K562 (cell line): ENCODE data around the gene POLR1B. TPM values are rescaled to one million over a fixed set of nuclear protein-coding genes. Genes with fewer than 3 reads are reported as not detected.

Experiments used
- ATAC-seq: fragments of 200-7000 bp; cut with Tn5 transposase; 3 replicates; pipeline ENCODE4 v1.9.1; 2020; ENCODE audit warnings: moderate library complexity
- BruUV-seq: library from RNA; stranded (reverse); fragments of 400-500 nt; replicated peaks from 2 replicates; lab custom pipeline; 2021; lab: Mats Ljungman, UMichigan
- CTCF ChIA-PET: fragments of 300-600 bp; formaldehyde crosslinking; extraction: SDS; loops from one replicate; lab custom pipeline; 2021; ENCODE audit warnings: low intra/inter-chr PET ratio; lab: Yijun Ruan, JAX
- POLR2A ChIA-PET: fragments of 300-600, 350-650 bp; sonication (Branson Sonifier 250); formaldehyde crosslinking; extraction: SDS; loops from one replicate; lab custom pipeline; 2021; ENCODE audit warnings: antibody characterized with exemption, inconsistent platforms; lab: Yijun Ruan, JAX
- DNase-seq, 4 experiments: peaks; one replicate each; pipeline versions ENCODE4 v3.0.0 to v3.0.0-alpha.2; 2011 to 2018; ENCODE audit warnings: low spot score in 3 of 4, mixed read lengths in 3 of 4; ENCODE audit errors: extremely low read depth in 1 of 4
- FAIRE-seq: peaks from 2 replicates; lab custom pipeline; 2011; peaks lifted over from hg19 to GRCh38; lab: Jason Lieb, UNC
- H2AFZ ChIP-seq: 2 replicates; pipeline ENCODE4 v1.6.0; 2011; ENCODE audit warnings: low read depth, low read length, control low read depth, inconsistent platforms
- H3K27ac ChIP-seq: fragments of 200-600 bp; 3 replicates; pipeline ENCODE4 v1.8.0; 2011; ENCODE audit warnings: low read depth, mild to moderate bottlenecking, control low read depth, inconsistent platforms, low read length, moderate library complexity, mixed read lengths; ENCODE audit errors: extremely low read depth
- H3K27me3 ChIP-seq, 2 experiments: fragments of 300-600 bp in 1 of 2; 2 replicates in 1 of 2; 3 replicates in 1 of 2; pipeline versions ENCODE4 v1.6.0 to v1.8.0; 2011; ENCODE audit warnings: inconsistent platforms in 2 of 2, low read length in 2 of 2, mild to moderate bottlenecking in 1 of 2, mixed read lengths in 1 of 2, moderate library complexity in 1 of 2; ENCODE audit not compliant: control insufficient read depth in 2 of 2, insufficient read depth in 2 of 2
- H3K36me3 ChIP-seq: fragments of 300-600 bp; 3 replicates; pipeline ENCODE4 v1.8.0; 2011; ENCODE audit warnings: mild to moderate bottlenecking, low read length, inconsistent platforms; ENCODE audit not compliant: control insufficient read depth, insufficient read depth
- H3K4me1 ChIP-seq, 2 experiments: fragments of 200-600 bp in 1 of 2; replicated peaks in 1 of 2; 2 replicates in 1 of 2; 3 replicates in 1 of 2; pipeline versions ENCODE4 v1.5.1 to v1.8.0; 2011; ENCODE audit warnings: inconsistent platforms in 2 of 2, low read length in 2 of 2, mild to moderate bottlenecking in 1 of 2, mixed read lengths in 1 of 2, moderate library complexity in 1 of 2; ENCODE audit not compliant: control insufficient read depth in 2 of 2, insufficient read depth in 2 of 2
- H3K4me2 ChIP-seq: 2 replicates; pipeline ENCODE4 v1.6.1; 2011; ENCODE audit warnings: low read length, control low read depth, inconsistent platforms, mixed read lengths; ENCODE audit not compliant: insufficient read depth
- H3K4me3 ChIP-seq: fragments of 200-600 bp; sonication (generic), shearing (Covaris generic); 2 replicates; pipeline ENCODE4 v1.5.1; 2016; ENCODE audit warnings: control low read depth, inconsistent platforms
- H3K79me2 ChIP-seq: fragments of 200-600 bp; 3 replicates; pipeline ENCODE4 v1.8.0; 2011; ENCODE audit warnings: low read length, inconsistent platforms; ENCODE audit not compliant: control insufficient read depth, insufficient read depth
- H3K9ac ChIP-seq, 2 experiments: 2 replicates each; pipeline versions ENCODE4 v1.6.0 to v1.6.1; 2011; ENCODE audit warnings: low read depth in 2 of 2, low read length in 2 of 2, control low read depth in 1 of 2, inconsistent platforms in 1 of 2, mild to moderate bottlenecking in 1 of 2, mixed read lengths in 1 of 2; ENCODE audit not compliant: insufficient read depth in 1 of 2
- H3K9me1 ChIP-seq: one replicate; pipeline ENCODE4 v1.6.0; 2011; ENCODE audit warnings: inconsistent platforms, mild to moderate bottlenecking, low read length, moderate library complexity; ENCODE audit not compliant: control insufficient read depth, insufficient read depth
- H3K9me3 ChIP-seq: replicated peaks from 2 replicates; pipeline ENCODE4 v1.5.1; 2011; ENCODE audit warnings: low read depth, low read length, inconsistent platforms; ENCODE audit not compliant: control insufficient read depth, insufficient read depth
- H4K20me1 ChIP-seq: replicated peaks from 2 replicates; pipeline ENCODE4 v1.6.1; 2011; ENCODE audit warnings: low read length, inconsistent platforms, mixed read lengths; ENCODE audit not compliant: control insufficient read depth, insufficient read depth
- ARNT ChIP-seq, 2 experiments: fragments of 450-650 bp; IDR thresholded peaks; 2 replicates each; pipeline ENCODE4 v1.6.1; 2016; ENCODE audit warnings: mild to moderate bottlenecking in 1 of 2
- DLX4 ChIP-seq: fragments of 250-450 bp; sonication (Bioruptor Pico); IDR thresholded peaks from 2 replicates; pipeline ENCODE4 v1.6.1; 2021; ENCODE audit warnings: mild to moderate bottlenecking
- GATAD2A ChIP-seq: fragments of 450-650 bp; IDR thresholded peaks from 2 replicates; pipeline ENCODE4 v1.6.1; 2017
- KAT2B ChIP-seq: IDR thresholded peaks from one replicate; pipeline ENCODE4 v1.6.1; 2012; ENCODE audit warnings: low read depth, mild to moderate bottlenecking, control low read depth, inconsistent platforms, low read length, moderate library complexity
- KLF16 ChIP-seq: IDR thresholded peaks from 2 replicates; pipeline ENCODE4 v1.6.1; 2016; ENCODE audit warnings: antibody characterized with exemption
- MTA2 ChIP-seq: fragments of 450-650 bp; IDR thresholded peaks from 2 replicates; pipeline ENCODE4 v1.6.1; 2016; ENCODE audit warnings: low read depth
- NEUROD1 ChIP-seq: fragments of 150-350 bp; IDR thresholded peaks from 2 replicates; pipeline ENCODE4 v1.6.1; 2014; ENCODE audit warnings: borderline replicate concordance, low read length, low read depth; ENCODE audit not compliant: partially characterized antibody
- NONO ChIP-seq, 2 experiments: fragments of 200-400 bp in 1 of 2; fragments of 450-650 bp in 1 of 2; formaldehyde crosslinking in 1 of 2; IDR thresholded peaks; 2 replicates each; pipeline ENCODE4 v1.6.1; 2017; ENCODE audit warnings: low read depth in 2 of 2, mild to moderate bottlenecking in 2 of 2, moderate library complexity in 2 of 2, low read length in 1 of 2
- PTRF ChIP-seq: fragments of 450-650 bp; IDR thresholded peaks from 2 replicates; pipeline ENCODE4 v1.6.1; 2016; ENCODE audit warnings: mild to moderate bottlenecking, missing genetic modification characterization, missing compliant biosample characterization
- RBM15 ChIP-seq: fragments of 200-400 bp; formaldehyde crosslinking; IDR thresholded peaks from 2 replicates; pipeline ENCODE4 v1.6.1; 2018; ENCODE audit warnings: mild to moderate bottlenecking, low read length, moderate library complexity; ENCODE audit not compliant: insufficient read depth
- SIN3B ChIP-seq: fragments of 450-650 bp; IDR thresholded peaks from 2 replicates; pipeline ENCODE4 v1.6.1; 2017; ENCODE audit warnings: low read depth, mild to moderate bottlenecking, moderate library complexity
- SMARCE1 ChIP-seq: fragments of 450-650 bp; IDR thresholded peaks from 2 replicates; pipeline ENCODE4 v1.7.1; 2016; ENCODE audit warnings: mild to moderate bottlenecking
- ZBTB40 ChIP-seq, 2 experiments: fragments of 450-650 bp in 1 of 2; sonication (generic) in 1 of 2; formaldehyde crosslinking in 1 of 2; IDR thresholded peaks; 2 replicates each; pipeline versions ENCODE4 v1.7.1 to v1.9.0; 2016 to 2022; ENCODE audit warnings: inconsistent platforms in 1 of 2, mild to moderate bottlenecking in 1 of 2, missing genetic modification reagents in 1 of 2
- ZNF12 ChIP-seq: sonication (generic); formaldehyde crosslinking; IDR thresholded peaks from 2 replicates; pipeline ENCODE4 v1.4.0; 2020; ENCODE audit warnings: mild to moderate bottlenecking, missing genetic modification reagents
- ZNF184 ChIP-seq: sonication (generic); formaldehyde crosslinking; IDR thresholded peaks from 2 replicates; pipeline ENCODE4 v1.5.0; 2020; ENCODE audit warnings: missing genetic modification reagents
- WGBS: fragments of 100-300 bp; shearing (Covaris generic); methylation state at CpG from one replicate; pipeline ENCODE4 v1.1.6; 2016; ENCODE audit warnings: low coverage, mixed read lengths; ENCODE audit not compliant: insufficient coverage; ENCODE audit errors: missing lambda C conversion rate; 5-methylcytosine and 5-hydroxymethylcytosine counted together
- in situ Hi-C: fragments of 300-500 bp; cut with MboI; formaldehyde crosslinking; loops from 4 replicates; pipeline ENCODE4 v1.15.0; 2018; ENCODE audit warnings: inconsistent platforms, mixed read lengths
- intact Hi-C: fragments of 100-400 bp; cut with micrococcal nuclease; formaldehyde crosslinking; loops from 2 replicates; pipeline ENCODE4 v1.14.2; 2022
- polyA plus RNA-seq, 8 experiments: library from polyadenylated mRNA; depleted of rRNA in 4 of 8; stranded (reverse) in 5 of 8; unstranded in 3 of 8; fragments of >200 nt; fragmentation: Nextera tagmentation in 2 of 8; fragmentation: Illumina TruSeq in 1 of 8; extraction: Ambion mirVana in 2 of 8; extraction: Trizol in 1 of 8; gene quantifications; 2 replicates each; pipeline versions ENCODE4 v1.2.1 to v1.2.3, GENCODE V29; 2011 to 2014; ENCODE audit warnings: inconsistent platforms in 1 of 8, missing spikeins in 1 of 8
- total RNA-seq, 7 experiments: library from RNA; depleted of rRNA in 6 of 7; stranded (reverse); fragments of >200 nt in 6 of 7; fragmentation: Illumina TruSeq in 2 of 7; extraction: Trizol in 2 of 7; gene quantifications; 2 replicates each; pipeline versions ENCODE4 v1.2.1 to v1.2.3, GENCODE V29; 2011 to 2021; ENCODE audit warnings: low replicate concordance in 1 of 7

Gene POLR1B
- total and polyA plus RNA-seq, 9 of the 15 experiments (the other 6 are each of a cell fraction or from before 2014, with no cell fraction given), result 19.8 to 55.1 (median 40.2) TPM

- Histone ChIP-seq H3K27me3 (no peaks in the 10 kb centered on the region), H3K4me3 (no peak overlapping the region), H3K4me1 (peaks cover 0 to under 1% of the 10 kb centered on the region in 2 experiments; a peak in 2 of 5 replicates), H3K9me3 (no peaks in the 10 kb centered on the region), H3K36me3 (no peaks in the 10 kb centered on the region), H4K20me1 (no peaks in the 10 kb centered on the region), H3K27ac (no peak overlapping the region), H3K79me2 (no peaks in the 10 kb centered on the region), H3K4me2 (no peak overlapping the region), H3K9me1 (no peaks in the 10 kb centered on the region), H3K9ac (no peak overlapping the region), H2AFZ (no peak overlapping the region)
- DNase-seq, result no peak
- no TSS peak for BruUV-seq
- CTCF ChIA-PET, result no interaction called here
- POLR2A ChIA-PET, result interaction anchor here (1.3 kb wide), 1 partner anchor 25 kb away, joined by 5 read pairs; no protein-coding TSS in a partner anchor
- FAIRE-seq, result no peak
- ATAC-seq, result no peak
- 18% methylated on average over 4 of the region's 4 CpGs for WGBS
- in situ Hi-C loops (loop anchor here (5.0 to 25.0 kb wide), 2 partner anchors 122 to 282 kb away; no protein-coding TSS in a partner anchor), intact Hi-C loops (loop anchor here (5.0 kb wide), 2 partner anchors 277 to 337 kb away; no protein-coding TSS in a partner anchor)
- TF ChIP-seq PTRF (tag) (no peak), SMARCE1 (no peak), MTA2 (no peak), ARNT (IDR thresholded peaks at IDR 0.05) (no peak), SIN3B (no peak), ZBTB40 (IDR thresholded peaks at IDR 0.05) (no peak), ZBTB40 (CRISPR knock-in tag; IDR thresholded peaks at IDR 0.05) (no peak), NEUROD1 (no peak), NONO (IDR thresholded peaks at IDR 0.05; ENCODE audit: low read depth in 2 of 2, low read length in 1 of 2) (no peak), KAT2B (no peak), DLX4 (no peak), ZNF12 (CRISPR knock-in tag) (no peak), ZNF184 (CRISPR knock-in tag) (no peak), GATAD2A (no peak), RBM15 (no peak), KLF16 (no peak)
These were observed 62.7 kb downstream of the POLR1B start for GRCh38 chr2:112604952-112605351.
